WERI-Rb-1 (cell line): ENCODE data around the gene DES.
A peak's percentile ranks its signal among the peaks of the same experiment; 100 is the strongest.

Source experiments
- DNase-seq: peaks from one replicate; pipeline ENCODE4 v3.0.0-alpha.2; 2020
- H3K27ac ChIP-seq: fragments of 250-450 bp; sonication (Bioruptor Pico); 2 replicates; pipeline ENCODE4 v1.5.1; 2020; ENCODE audit warnings: mild to moderate bottlenecking, moderate library complexity
- H3K27me3 ChIP-seq: fragments of 250-450 bp; sonication (Bioruptor Pico); 2 replicates; pipeline ENCODE4 v1.5.1; 2021; ENCODE audit warnings: mild to moderate bottlenecking, low read depth, moderate library complexity; ENCODE audit not compliant: insufficient read depth, severe bottlenecking
- H3K36me3 ChIP-seq: fragments of 250-450 bp; sonication (Bioruptor Pico); 2 replicates; pipeline ENCODE4 v1.5.1; 2020; ENCODE audit warnings: mild to moderate bottlenecking, moderate library complexity
- H3K4me3 ChIP-seq: 2 replicates; pipeline ENCODE4 v1.5.1; 2011; ENCODE audit warnings: low read depth, mild to moderate bottlenecking, control low read depth, low read length
- H3K9me3 ChIP-seq: fragments of 250-450 bp; sonication (Bioruptor Pico); 2 replicates; pipeline ENCODE4 v1.5.1; 2021; ENCODE audit warnings: mild to moderate bottlenecking, moderate library complexity; ENCODE audit not compliant: severe bottlenecking
- CTCF ChIP-seq: IDR thresholded peaks from 2 replicates; pipeline ENCODE4 v1.5.1; 2011; ENCODE audit warnings: low read depth, mild to moderate bottlenecking, control low read depth, inconsistent platforms, low read length

DES gene

DNA sequence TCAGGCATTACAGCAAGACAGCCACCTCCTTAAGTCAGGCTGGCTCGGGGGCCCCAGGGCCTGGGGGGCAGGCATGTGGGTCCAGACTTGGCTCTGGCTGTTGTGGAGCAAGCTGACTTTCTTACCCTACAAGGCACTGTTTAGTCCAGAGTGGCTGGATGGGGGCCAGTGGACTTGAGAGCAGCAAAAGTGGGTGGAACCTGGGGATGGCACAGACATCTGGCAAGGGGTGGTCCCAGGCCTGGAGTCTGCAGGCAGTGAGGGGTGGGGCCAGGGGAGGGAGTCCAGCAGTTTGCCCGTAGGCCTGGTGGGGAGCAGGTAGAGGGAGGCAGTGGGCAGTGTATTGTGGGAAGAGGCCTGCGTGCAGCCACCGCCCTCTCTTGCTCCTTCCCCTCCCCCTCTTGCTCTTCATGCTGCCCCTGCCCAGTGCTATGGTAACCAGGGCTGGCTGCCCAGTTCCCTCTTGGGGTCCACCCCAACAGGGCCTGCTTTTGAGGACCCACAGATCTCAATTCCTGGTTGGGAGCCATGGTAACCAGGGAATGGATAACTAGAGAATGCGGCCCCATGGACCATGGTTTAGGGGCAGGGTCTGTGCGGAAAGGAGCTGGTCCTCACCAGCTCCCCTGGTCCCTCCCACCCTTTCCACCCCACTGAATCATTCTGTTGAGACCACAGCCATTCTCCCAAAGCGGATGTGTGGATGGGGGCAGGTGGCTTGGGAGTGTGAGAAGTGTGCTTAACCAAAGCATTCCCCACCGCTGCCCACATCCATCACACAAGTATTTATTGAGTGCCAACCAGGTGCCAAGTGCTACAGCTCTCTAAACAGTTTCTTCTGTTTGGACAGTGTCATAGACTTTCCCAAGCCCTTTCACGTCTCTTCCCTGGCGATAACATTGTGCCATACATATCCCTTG is 35.8 kb downstream of the DES start:
- Histone ChIP-seq H3K9me3 (no peaks in the 10 kb centered on the region), H3K4me3 (no peak overlapping the region), H3K27ac (no peak overlapping the region), H3K27me3 (no peaks in the 10 kb centered on the region), H3K36me3 (peaks cover 4% of the 10 kb centered on the region; the same call in 1 of the 2 replicates)
- no peak for TF ChIP-seq CTCF
- peak; percentile 61 for DNase-seq

DNA sequence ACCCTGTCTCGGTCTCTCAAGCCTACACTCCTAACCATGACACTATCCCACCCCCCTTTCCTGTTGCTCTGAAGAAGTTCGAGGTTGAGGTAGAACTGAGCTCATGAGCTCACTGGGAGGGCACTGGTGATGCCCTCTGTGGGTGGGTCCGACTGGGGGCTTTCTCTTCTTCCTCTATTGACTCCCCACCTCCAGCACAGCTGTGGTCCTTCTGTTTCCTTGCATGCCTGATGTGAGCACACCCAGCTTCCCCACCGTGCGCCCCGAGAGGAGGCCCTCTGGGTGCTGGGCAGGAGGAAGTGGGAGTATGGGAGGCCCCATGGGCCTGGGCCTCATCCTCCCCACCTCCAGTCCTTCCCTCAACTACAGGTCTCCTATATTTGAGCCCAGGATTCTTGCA is 37.4 kb downstream of the DES start:
- no peaks in the 10 kb centered on the region for H3K9me3 ChIP-seq
- DNase-seq = no peak
- no peak for TF ChIP-seq CTCF
- no peak overlapping the region for H3K27ac ChIP-seq
- H3K27me3 ChIP-seq = no peaks in the 10 kb centered on the region
- H3K4me3 ChIP-seq = no peak overlapping the region
- H3K36me3 ChIP-seq = no peaks in the 10 kb centered on the region

GRCh38 chr2:219457784-219458369 is 39.7 kb downstream of the DES start:
- no peaks in the 10 kb centered on the region for H3K9me3 ChIP-seq
- H3K27ac ChIP-seq = no peak overlapping the region
- peak; percentile 44 for DNase-seq
- peaks cover 13% of the 10 kb centered on the region for H3K36me3 ChIP-seq
- no peaks in the 10 kb centered on the region for H3K27me3 ChIP-seq
- peak; percentile 61 for TF ChIP-seq CTCF
- H3K4me3 ChIP-seq = no peak overlapping the region

GRCh38 chr2:219458996-219459395 is 40.8 kb downstream of the DES start:
- no peak for TF ChIP-seq CTCF
- Histone ChIP-seq H3K36me3 (peaks cover 15% of the 10 kb centered on the region), H3K4me3 (no peak overlapping the region), H3K9me3 (no peaks in the 10 kb centered on the region), H3K27ac (peak overlapping the region; percentile 90), H3K27me3 (no peaks in the 10 kb centered on the region)
- DNase-seq = no peak

DNA sequence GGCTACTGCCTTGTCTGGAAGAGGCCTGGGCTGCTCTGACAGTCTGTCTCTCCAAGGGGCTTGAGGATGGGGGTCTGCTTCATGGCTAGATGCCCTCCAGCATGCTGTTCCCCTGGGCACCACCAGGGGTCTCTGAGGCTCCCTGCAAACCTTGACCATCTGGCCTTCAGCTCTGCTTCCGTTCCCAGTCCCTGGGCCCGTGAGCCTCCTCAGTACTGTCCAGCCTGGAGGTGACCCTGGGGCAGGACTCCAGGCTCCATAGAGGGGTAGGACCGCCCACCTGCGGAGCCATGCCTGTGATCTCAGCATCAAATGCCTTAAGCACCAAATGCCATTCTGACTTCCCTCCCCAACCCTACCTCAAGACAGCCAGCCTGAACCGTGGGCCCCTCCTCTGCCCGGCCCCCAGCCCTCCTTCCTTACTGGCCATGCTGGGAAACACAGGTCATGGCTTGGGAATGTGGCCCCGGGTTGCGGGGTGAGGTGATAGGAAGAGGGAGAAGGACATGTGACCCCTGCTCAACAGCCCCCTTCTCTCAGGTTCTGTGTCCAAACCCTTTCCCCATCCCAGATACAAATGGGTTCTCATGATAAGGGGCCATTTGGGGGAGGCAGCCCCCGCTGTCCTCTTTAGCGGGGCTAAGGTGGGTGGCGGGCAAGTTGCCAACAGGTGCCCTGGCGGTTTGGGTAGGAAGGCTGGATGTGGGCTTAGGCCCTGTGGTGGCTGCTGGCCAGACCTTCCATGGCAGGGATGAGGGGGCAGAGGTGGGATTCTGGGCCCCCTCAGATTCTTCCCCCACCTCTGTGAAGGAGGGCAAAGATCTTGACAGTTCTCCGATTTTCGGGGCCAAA is 41.5 kb downstream of the DES start:
- Histone ChIP-seq H3K4me3 (no peak overlapping the region), H3K27ac (peak overlapping the region; percentile 90), H3K27me3 (no peaks in the 10 kb centered on the region), H3K36me3 (peaks cover 21% of the 10 kb centered on the region), H3K9me3 (no peaks in the 10 kb centered on the region)
- peak; percentile 98 for TF ChIP-seq CTCF
- peak; percentile 89 for DNase-seq
